ENCODE measurements around the gene FAM170B. TPM values are rescaled to one million over a fixed set of nuclear protein-coding genes. Genes with fewer than 3 reads are reported as not detected.

The FAM170B gene
- total and polyA plus RNA-seq, 2 donors (not counting 3 experiments of a cell fraction or from before 2014, with no cell fraction given): not detected

- Histone ChIP-seq H3K79me2 (ENCODE audit: control insufficient read depth, insufficient read depth, low read length) (no peaks in the 10 kb centered on the region), H3K9me1 (replicated peaks; ENCODE audit: control insufficient read depth, extremely low read depth, insufficient read depth, low read length) (no peaks in the 10 kb centered on the region), H3K4me1 (ENCODE audit: control insufficient read depth, extremely low read depth, insufficient read depth, low read length) (no peaks in the 10 kb centered on the region), H4K20me1 (replicated peaks; ENCODE audit: control insufficient read depth, extremely low read depth, insufficient read depth, low read length) (no peaks in the 10 kb centered on the region), H3K9me3 (replicated peaks; ENCODE audit: control insufficient read depth, insufficient read depth, low read length) (no peaks in the 10 kb centered on the region), H3K27me3 (ENCODE audit: control insufficient read depth in 2 of 2, insufficient read depth in 2 of 2, low read length in 2 of 2) (peaks cover 0 to 4% of the 10 kb centered on the region in 2 experiments), H3K27ac (ENCODE audit: insufficient read depth, low read depth, low read length) (no peak overlapping the region), H3K36me3 (ENCODE audit: control insufficient read depth in 2 of 2, extremely low read depth in 1 of 2, insufficient read depth in 2 of 2, low read length in 2 of 2) (no peaks in the 10 kb centered on the region), H3K9ac (replicated peaks; ENCODE audit: extremely low read depth, insufficient read depth, low read length) (no peak overlapping the region), H3K4me2 (ENCODE audit: insufficient read depth, low read length) (no peak overlapping the region), H2AFZ (ENCODE audit: low read depth, low read length) (no peak overlapping the region), H3K4me3 (replicated peaks in 1 of 3; ENCODE audit: insufficient read depth in 1 of 3, low read depth in 1 of 3, low read length in 3 of 3) (no peak overlapping the region)
- intact Hi-C loops (cut with micrococcal nuclease) (no loop called here), dilution Hi-C loops (cut with MboI; ENCODE audit: extremely low pct_ligation_motif_present, low sequenced_read_pairs) (no loop called here)
- POLR2A ChIA-PET: no interaction called here
- DNase-seq (ENCODE audit: low read depth, low spot score) (no peak), FAIRE-seq (no peak)
- BruUV-seq (replicated peaks): no TSS peak
- no peak for TF ChIP-seq POLR2AphosphoS5 (IDR thresholded peaks at IDR 0.05; ENCODE audit: insufficient read depth, low read depth, low read length)
- no peak for TF ChIP-seq GATA2 (IDR thresholded peaks at IDR 0.05; ENCODE audit: insufficient read depth, insufficient read length, low read depth, low read length)
- TF ChIP-seq MYC (IDR thresholded peaks at IDR 0.05; ENCODE audit: low read depth, low read length): no peak
- no peak for TF ChIP-seq POLR2A (IDR thresholded peaks at IDR 0.05; ENCODE audit: low read depth, low read length)
- TF ChIP-seq, protein P1, sequence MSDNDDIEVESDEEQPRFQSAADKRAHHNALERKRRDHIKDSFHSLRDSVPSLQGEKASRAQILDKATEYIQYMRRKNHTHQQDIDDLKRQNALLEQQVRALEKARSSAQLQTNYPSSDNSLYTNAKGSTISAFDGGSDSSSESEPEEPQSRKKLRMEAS (IDR thresholded peaks at IDR 0.05; ENCODE audit: insufficient read depth, insufficient read length): no peak
- TF ChIP-seq JUN (IDR thresholded peaks at IDR 0.05; ENCODE audit: borderline replicate concordance, insufficient read depth, insufficient read length, low read depth): no peak
- TF ChIP-seq, protein P2, sequence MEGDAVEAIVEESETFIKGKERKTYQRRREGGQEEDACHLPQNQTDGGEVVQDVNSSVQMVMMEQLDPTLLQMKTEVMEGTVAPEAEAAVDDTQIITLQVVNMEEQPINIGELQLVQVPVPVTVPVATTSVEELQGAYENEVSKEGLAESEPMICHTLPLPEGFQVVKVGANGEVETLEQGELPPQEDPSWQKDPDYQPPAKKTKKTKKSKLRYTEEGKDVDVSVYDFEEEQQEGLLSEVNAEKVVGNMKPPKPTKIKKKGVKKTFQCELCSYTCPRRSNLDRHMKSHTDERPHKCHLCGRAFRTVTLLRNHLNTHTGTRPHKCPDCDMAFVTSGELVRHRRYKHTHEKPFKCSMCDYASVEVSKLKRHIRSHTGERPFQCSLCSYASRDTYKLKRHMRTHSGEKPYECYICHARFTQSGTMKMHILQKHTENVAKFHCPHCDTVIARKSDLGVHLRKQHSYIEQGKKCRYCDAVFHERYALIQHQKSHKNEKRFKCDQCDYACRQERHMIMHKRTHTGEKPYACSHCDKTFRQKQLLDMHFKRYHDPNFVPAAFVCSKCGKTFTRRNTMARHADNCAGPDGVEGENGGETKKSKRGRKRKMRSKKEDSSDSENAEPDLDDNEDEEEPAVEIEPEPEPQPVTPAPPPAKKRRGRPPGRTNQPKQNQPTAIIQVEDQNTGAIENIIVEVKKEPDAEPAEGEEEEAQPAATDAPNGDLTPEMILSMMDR (IDR thresholded peaks at IDR 0.05; ENCODE audit: extremely low read depth in 1 of 2, insufficient read depth in 1 of 2, low read depth in 1 of 2, low read length in 2 of 2): no peak
- TF ChIP-seq EZH2 (IDR thresholded peaks at IDR 0.05; ENCODE audit: borderline replicate concordance, low read depth, low read length, severe bottlenecking): no peak
- TF ChIP-seq FOS (IDR thresholded peaks at IDR 0.05; ENCODE audit: borderline replicate concordance, insufficient read depth, low read length): no peak
- CTCF ChIA-PET: interaction anchor here (0.9 kb wide), 1 partner anchor 7 kb away, joined by 3 read pairs; no protein-coding TSS in a partner anchor
Observed at GRCh38 chr10:49131507-49132361, 2.1 kb downstream of the FAM170B start.

All from endothelial cell of umbilical vein (primary cell).